ENCODE measurements around the gene IL1RAPL1. TPM values are rescaled to one million over a fixed set of nuclear protein-coding genes. Genes with fewer than 3 reads are reported as not detected.

Gene IL1RAPL1
- total RNA-seq, 1 donor from 2014 or later: 0.66 TPM

DNA sequence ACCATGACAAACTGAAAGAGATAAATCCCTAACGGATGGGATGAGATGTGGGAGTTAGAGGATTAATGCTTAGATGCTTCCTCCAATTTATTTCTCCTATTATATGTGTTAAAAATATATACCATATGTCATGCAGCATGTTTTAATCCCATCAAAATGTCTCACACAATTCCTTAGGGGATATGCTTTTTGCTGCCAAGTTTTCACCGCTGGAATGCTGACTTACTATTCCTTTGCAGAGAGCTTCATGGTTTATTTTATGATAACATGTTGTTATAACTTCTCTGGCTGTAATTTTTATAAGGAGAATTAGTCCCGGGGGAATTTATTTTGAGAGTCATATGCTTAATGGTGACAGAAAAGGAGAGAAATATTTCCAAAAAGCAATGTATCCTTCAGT, 670.3 kb downstream of the IL1RAPL1 start:
- Mint-ChIP-seq H3K9me3 (ENCODE audit: unreplicated experiment) (no peaks in the 10 kb centered on the region), H3K4me3 (ENCODE audit: unreplicated experiment) (no peak overlapping the region), H3K4me1 (ENCODE audit: low read depth, unreplicated experiment) (no peaks in the 10 kb centered on the region), H3K36me3 (ENCODE audit: unreplicated experiment) (no peaks in the 10 kb centered on the region), H3K27ac (ENCODE audit: unreplicated experiment) (no peak overlapping the region), H3K27me3 (ENCODE audit: unreplicated experiment) (no peaks in the 10 kb centered on the region)
- TF ChIP-seq, protein P1, sequence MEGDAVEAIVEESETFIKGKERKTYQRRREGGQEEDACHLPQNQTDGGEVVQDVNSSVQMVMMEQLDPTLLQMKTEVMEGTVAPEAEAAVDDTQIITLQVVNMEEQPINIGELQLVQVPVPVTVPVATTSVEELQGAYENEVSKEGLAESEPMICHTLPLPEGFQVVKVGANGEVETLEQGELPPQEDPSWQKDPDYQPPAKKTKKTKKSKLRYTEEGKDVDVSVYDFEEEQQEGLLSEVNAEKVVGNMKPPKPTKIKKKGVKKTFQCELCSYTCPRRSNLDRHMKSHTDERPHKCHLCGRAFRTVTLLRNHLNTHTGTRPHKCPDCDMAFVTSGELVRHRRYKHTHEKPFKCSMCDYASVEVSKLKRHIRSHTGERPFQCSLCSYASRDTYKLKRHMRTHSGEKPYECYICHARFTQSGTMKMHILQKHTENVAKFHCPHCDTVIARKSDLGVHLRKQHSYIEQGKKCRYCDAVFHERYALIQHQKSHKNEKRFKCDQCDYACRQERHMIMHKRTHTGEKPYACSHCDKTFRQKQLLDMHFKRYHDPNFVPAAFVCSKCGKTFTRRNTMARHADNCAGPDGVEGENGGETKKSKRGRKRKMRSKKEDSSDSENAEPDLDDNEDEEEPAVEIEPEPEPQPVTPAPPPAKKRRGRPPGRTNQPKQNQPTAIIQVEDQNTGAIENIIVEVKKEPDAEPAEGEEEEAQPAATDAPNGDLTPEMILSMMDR (IDR thresholded peaks at IDR 0.05; ENCODE audit: partially characterized antibody, unreplicated experiment): no peak
- DNase-seq: no peak

DNA sequence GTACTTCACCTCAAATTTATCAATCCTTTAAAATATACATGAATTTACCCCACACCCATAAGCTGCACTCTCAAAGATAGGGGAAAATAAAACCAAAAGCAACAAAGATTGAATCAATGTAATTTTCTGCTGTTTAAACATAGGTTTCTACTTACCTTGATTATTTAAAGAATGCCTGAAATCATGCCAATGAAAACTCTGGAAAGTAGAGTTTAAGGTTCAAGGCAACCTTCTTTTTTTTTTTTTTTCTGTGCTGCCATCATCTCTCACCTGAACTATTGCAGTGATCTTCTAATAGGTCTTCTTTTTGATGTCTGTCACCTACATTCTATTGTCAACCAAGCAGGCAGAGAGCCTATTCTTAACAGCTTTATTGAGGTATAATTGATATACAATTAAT, 682.1 kb downstream of the IL1RAPL1 start:
- no peak for DNase-seq
- H3K4me1 Mint-ChIP-seq (ENCODE audit: low read depth, unreplicated experiment): no peaks in the 10 kb centered on the region
- no peaks in the 10 kb centered on the region for H3K27me3 Mint-ChIP-seq (ENCODE audit: unreplicated experiment)
- H3K36me3 Mint-ChIP-seq (ENCODE audit: unreplicated experiment): no peaks in the 10 kb centered on the region
- H3K9me3 Mint-ChIP-seq (ENCODE audit: unreplicated experiment): no peaks in the 10 kb centered on the region
- TF ChIP-seq, protein P1 (IDR thresholded peaks at IDR 0.05; ENCODE audit: partially characterized antibody, unreplicated experiment): no peak
- no peak overlapping the region for H3K27ac Mint-ChIP-seq (ENCODE audit: unreplicated experiment)
- H3K4me3 Mint-ChIP-seq (ENCODE audit: unreplicated experiment): no peak overlapping the region

DNA sequence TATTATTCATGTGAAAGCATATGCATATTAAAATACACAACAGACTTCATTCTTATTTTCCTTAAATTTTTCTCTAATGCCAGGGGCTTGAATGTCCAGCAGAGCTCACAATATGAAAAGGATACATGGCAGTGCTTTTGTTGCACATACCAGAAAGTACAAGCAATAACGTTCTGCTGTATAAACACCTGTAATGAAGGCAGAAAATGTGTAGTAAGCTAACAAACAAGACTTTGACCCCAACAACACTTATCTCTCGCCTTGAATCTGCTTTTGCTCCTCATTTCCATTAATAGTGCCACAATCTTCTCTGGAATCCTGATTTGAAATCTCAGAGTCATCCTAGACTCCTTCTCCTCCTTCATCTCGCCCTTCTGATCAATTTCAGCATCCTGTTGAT, 687.3 kb downstream of the IL1RAPL1 start:
- H3K36me3 Mint-ChIP-seq (ENCODE audit: unreplicated experiment): no peaks in the 10 kb centered on the region
- no peak for DNase-seq

DNA sequence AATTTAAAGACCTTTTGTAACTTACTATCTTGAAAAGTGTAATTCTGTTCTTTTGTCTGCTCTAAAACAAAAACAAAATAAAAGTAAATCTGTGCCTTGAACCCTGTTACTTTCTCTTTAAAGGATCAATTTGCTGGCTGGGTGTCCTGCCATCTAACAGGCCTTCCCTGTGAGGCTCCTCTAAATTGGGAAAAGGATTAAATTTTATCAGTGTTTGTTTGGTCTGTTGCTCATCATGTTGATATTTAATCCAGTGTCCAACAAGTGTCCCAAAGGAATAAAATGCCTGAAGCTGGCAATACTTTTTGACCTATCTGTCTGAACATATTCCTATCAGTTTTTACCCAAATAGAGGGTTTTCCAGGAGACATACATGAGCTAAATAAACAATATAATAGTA, 688.7 kb downstream of the IL1RAPL1 start:
- H3K27me3 Mint-ChIP-seq (ENCODE audit: unreplicated experiment): no peaks in the 10 kb centered on the region
- H3K36me3 Mint-ChIP-seq (ENCODE audit: unreplicated experiment): no peaks in the 10 kb centered on the region
- no peak for DNase-seq
- no peaks in the 10 kb centered on the region for H3K9me3 Mint-ChIP-seq (ENCODE audit: unreplicated experiment)
- no peak overlapping the region for H3K27ac Mint-ChIP-seq (ENCODE audit: unreplicated experiment)
- TF ChIP-seq, protein P1 (IDR thresholded peaks at IDR 0.05; ENCODE audit: partially characterized antibody, unreplicated experiment): no peak
- no peak overlapping the region for H3K4me3 Mint-ChIP-seq (ENCODE audit: unreplicated experiment)
- H3K4me1 Mint-ChIP-seq (ENCODE audit: low read depth, unreplicated experiment): no peaks in the 10 kb centered on the region

More for the DNA sequence above, 687.3 kb downstream of the IL1RAPL1 start:
- H3K4me1 Mint-ChIP-seq (ENCODE audit: low read depth, unreplicated experiment): no peaks in the 10 kb centered on the region
- no peak overlapping the region for H3K4me3 Mint-ChIP-seq (ENCODE audit: unreplicated experiment)
- no peak overlapping the region for H3K27ac Mint-ChIP-seq (ENCODE audit: unreplicated experiment)
- H3K27me3 Mint-ChIP-seq (ENCODE audit: unreplicated experiment): no peaks in the 10 kb centered on the region
- H3K9me3 Mint-ChIP-seq (ENCODE audit: unreplicated experiment): no peaks in the 10 kb centered on the region
- TF ChIP-seq, protein P1 (IDR thresholded peaks at IDR 0.05; ENCODE audit: partially characterized antibody, unreplicated experiment): no peak

DNA sequence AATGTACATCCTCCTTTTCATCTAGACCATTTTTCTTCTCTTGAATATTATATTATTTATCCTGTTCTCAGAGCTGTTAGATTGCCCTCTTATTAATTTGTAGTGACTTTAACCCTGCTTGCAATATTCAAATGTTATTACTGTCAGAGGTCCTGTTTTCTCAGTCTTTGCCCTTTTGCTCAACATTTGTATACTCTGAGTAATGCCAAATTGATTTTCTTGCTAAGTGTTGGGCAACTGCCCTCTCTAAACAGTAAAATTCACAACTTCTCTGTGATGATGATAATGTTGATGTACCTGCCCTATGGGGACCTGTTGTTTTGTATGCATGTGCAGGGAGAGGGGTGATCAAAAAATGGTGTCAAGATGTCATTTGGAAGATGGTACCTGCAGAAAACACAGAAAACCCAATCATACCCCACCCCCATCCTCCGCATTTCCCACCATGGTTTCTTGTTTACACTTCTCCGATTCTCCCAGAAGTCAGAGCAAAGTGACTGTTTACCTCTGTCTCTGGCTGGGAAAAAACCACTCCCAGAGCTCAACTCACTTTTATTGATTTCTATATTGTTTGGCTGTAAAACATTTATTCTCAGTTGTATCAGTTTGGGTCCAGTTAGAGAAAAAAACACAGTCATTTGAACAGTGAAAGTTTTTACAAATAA, 694.0 kb downstream of the IL1RAPL1 start:
- Mint-ChIP-seq H3K27me3 (ENCODE audit: unreplicated experiment) (no peaks in the 10 kb centered on the region), H3K36me3 (ENCODE audit: unreplicated experiment) (no peaks in the 10 kb centered on the region), H3K9me3 (ENCODE audit: unreplicated experiment) (no peaks in the 10 kb centered on the region), H3K4me3 (ENCODE audit: unreplicated experiment) (no peak overlapping the region), H3K4me1 (ENCODE audit: low read depth, unreplicated experiment) (no peaks in the 10 kb centered on the region), H3K27ac (ENCODE audit: unreplicated experiment) (no peak overlapping the region)
- TF ChIP-seq, protein P1 (IDR thresholded peaks at IDR 0.05; ENCODE audit: partially characterized antibody, unreplicated experiment): no peak
- no peak for DNase-seq

Data from glutamatergic neuron (in vitro differentiated cells).